K562 treated with DMSO at 1 percent for 12 hours (cell line): ENCODE results near the gene SLC13A2. TPM values are rescaled to one million over a fixed set of nuclear protein-coding genes. Genes with fewer than 3 reads are reported as not detected.

Experiments used
- total RNA-seq: library from RNA; unstranded; fragments of 300-600 nt; gene quantifications from 2 replicates; pipeline ENCODE4 v1.2.3, GENCODE V29; 2022; ENCODE audit not compliant: insufficient read depth

Gene SLC13A2, protein sequence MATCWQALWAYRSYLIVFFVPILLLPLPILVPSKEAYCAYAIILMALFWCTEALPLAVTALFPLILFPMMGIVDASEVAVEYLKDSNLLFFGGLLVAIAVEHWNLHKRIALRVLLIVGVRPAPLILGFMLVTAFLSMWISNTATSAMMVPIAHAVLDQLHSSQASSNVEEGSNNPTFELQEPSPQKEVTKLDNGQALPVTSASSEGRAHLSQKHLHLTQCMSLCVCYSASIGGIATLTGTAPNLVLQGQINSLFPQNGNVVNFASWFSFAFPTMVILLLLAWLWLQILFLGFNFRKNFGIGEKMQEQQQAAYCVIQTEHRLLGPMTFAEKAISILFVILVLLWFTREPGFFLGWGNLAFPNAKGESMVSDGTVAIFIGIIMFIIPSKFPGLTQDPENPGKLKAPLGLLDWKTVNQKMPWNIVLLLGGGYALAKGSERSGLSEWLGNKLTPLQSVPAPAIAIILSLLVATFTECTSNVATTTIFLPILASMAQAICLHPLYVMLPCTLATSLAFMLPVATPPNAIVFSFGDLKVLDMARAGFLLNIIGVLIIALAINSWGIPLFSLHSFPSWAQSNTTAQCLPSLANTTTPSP
- not detected in 2 replicates for total RNA-seq

GRCh38 chr17:28473542-28473941 lies at the start of gene SLC13A2:
TSS of gene SLC13A2 (plus strand) at chr17:28473644. CDS start at chr17:28473713, 69 bp downstream.

DNA sequence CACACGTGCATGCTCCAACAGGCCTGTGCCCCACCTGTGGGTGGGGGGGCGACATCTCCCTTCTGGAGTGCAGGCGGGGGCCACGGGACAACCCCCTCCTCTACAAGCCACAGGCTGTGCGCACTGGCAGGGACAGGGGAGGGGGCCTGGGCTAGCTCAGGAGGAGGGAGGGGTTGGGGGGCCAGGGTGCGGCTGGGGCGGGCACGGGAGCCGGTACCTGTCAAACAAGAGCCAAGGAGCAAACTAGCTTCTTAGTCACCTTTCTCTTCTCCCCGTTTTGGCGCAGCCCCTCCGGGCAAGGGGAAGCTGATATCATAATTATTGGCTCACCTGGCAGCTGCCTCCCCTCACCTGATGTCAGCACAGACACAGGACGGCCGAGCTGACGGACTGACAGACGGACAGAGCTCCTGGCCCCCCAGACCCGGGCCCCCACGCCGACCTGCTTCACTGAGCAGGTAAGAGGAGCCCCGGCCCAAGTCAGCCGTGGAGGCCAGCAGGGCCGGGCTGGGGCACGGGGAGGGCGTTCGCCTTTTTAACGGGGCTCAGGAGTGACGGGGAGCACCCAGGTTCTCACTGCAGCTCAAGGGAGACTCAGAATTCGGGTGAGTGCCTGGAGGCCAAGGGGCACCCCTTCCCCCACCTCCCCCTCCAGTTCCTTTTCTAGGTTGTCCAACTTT lies 32.7 kb downstream of the SLC13A2 start, which contains the start of gene FOXN1:
FOXN1 (plus strand) TSS at position 363 of the 680 bp plus-strand sequence. CDS start 17,622 bp downstream, outside the sequence.

Other genes with a start within 250 kb of the SLC13A2 start
- gene TMEM97, start 154.4 kb upstream of the SLC13A2 start, total RNA-seq: 18.5 and 38.9 TPM in 2 replicates
- 45.2 and 56.4 TPM in 2 replicates for gene IFT20, start 138.2 kb upstream of the SLC13A2 start, total RNA-seq
- 10.8 and 26.3 TPM in 2 replicates for gene TNFAIP1, start 137.9 kb upstream of the SLC13A2 start, total RNA-seq
- gene POLDIP2, start 116.1 kb upstream of the SLC13A2 start, total RNA-seq: 60.4 and 87.3 TPM in 2 replicates
- gene SEBOX, start 108.4 kb upstream of the SLC13A2 start, total RNA-seq: not detected in 2 replicates
- 0.46 and 0.51 TPM in 2 replicates for gene VTN, start 103.3 kb upstream of the SLC13A2 start, total RNA-seq
- 0.94 and 3.4 TPM in 2 replicates for gene SARM1, start 102.0 kb upstream of the SLC13A2 start, total RNA-seq
- 0.89 and 4.3 TPM in 2 replicates for gene SLC46A1, start 67.4 kb upstream of the SLC13A2 start, total RNA-seq
- not detected in 2 replicates for gene FOXN1, start 32.7 kb downstream of the SLC13A2 start, total RNA-seq
- 39.8 and 45.5 TPM in 2 replicates for gene UNC119, start 79.0 kb downstream of the SLC13A2 start, total RNA-seq
- gene PIGS, start 97.9 kb downstream of the SLC13A2 start, total RNA-seq: 53.7 and 110 TPM in 2 replicates
- 40.3 and 62.1 TPM in 2 replicates for gene ALDOC, start 103.3 kb downstream of the SLC13A2 start, total RNA-seq
- gene SPAG5, start 125.4 kb downstream of the SLC13A2 start, total RNA-seq: 98.4 and 152 TPM in 2 replicates
- gene RSKR, start 140.5 kb downstream of the SLC13A2 start, total RNA-seq: 4.1 and 22.2 TPM in 2 replicates
- gene BLTP2, start 171.5 kb downstream of the SLC13A2 start, total RNA-seq: 18.5 and 92.2 TPM in 2 replicates
- 70.9 and 90.0 TPM in 2 replicates for gene SDF2, start 188.3 kb downstream of the SLC13A2 start, total RNA-seq
- 29.5 and 79.1 TPM in 2 replicates for gene SUPT6H, start 188.6 kb downstream of the SLC13A2 start, total RNA-seq
- gene PROCA1, start 238.2 kb downstream of the SLC13A2 start, total RNA-seq: 3.8 and 8.4 TPM in 2 replicates
- gene RAB34, start 244.2 kb downstream of the SLC13A2 start, total RNA-seq: not detected in 2 replicates
- gene RPL23A, start 246.3 kb downstream of the SLC13A2 start, total RNA-seq: 2,324 and 3,638 TPM in 2 replicates